ENCODE measurements around the gene SLC47A2. TPM values are rescaled to one million over a fixed set of nuclear protein-coding genes. Genes with fewer than 3 reads are reported as not detected.

Gene SLC47A2
- total RNA-seq, 1 donor from 2014 or later: 0.24 TPM

DNA sequence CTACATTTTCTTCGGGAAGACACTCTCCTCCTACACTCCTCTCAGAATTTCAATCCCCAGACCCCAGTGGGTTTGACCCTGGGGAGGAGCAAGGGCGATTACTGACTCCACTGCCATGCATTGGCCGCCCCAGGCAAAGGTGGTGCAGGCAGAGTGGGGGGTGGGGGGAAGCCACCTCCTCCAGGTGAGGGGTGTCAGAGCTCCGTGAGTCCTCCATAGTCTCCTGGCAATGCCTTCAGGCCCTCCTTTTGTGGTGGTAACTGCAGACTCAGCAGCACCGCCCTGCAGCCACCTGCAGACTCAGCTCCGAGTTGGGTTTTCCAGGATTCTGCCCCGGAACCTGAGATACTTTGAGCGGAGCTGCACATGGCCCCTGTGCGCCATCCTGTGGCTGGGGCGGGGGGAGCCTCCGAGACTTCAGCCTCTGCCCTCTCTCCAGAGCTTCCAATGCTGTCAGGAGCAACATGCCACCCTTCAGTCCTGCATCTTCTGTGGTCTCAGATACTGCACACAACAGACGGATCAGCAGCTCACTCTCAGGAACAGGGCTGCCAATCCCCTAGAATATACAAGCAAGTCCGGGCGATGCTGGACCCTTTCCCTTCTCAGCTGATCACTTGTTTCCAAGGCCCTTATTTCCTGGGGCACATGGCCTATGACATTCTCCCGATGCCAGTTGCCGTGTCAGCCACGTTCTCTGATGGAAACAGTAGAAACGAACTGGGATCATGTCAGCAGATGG is 2.4 kb upstream of the SLC47A2 start:
- Mint-ChIP-seq H3K36me3 (ENCODE audit: unreplicated experiment) (no peaks in the 10 kb centered on the region), H3K27me3 (ENCODE audit: unreplicated experiment) (no peaks in the 10 kb centered on the region), H3K4me1 (ENCODE audit: unreplicated experiment) (peaks cover 21% of the 10 kb centered on the region), H3K4me3 (ENCODE audit: unreplicated experiment) (no peak overlapping the region), H3K27ac (ENCODE audit: unreplicated experiment) (no peak overlapping the region), H3K9me3 (ENCODE audit: unreplicated experiment) (no peaks in the 10 kb centered on the region)
- TF ChIP-seq, protein P1, sequence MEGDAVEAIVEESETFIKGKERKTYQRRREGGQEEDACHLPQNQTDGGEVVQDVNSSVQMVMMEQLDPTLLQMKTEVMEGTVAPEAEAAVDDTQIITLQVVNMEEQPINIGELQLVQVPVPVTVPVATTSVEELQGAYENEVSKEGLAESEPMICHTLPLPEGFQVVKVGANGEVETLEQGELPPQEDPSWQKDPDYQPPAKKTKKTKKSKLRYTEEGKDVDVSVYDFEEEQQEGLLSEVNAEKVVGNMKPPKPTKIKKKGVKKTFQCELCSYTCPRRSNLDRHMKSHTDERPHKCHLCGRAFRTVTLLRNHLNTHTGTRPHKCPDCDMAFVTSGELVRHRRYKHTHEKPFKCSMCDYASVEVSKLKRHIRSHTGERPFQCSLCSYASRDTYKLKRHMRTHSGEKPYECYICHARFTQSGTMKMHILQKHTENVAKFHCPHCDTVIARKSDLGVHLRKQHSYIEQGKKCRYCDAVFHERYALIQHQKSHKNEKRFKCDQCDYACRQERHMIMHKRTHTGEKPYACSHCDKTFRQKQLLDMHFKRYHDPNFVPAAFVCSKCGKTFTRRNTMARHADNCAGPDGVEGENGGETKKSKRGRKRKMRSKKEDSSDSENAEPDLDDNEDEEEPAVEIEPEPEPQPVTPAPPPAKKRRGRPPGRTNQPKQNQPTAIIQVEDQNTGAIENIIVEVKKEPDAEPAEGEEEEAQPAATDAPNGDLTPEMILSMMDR (IDR thresholded peaks at IDR 0.05): peak; percentile 23
- DNase-seq (ENCODE audit: extremely low spot score, unreplicated experiment): no peak

DNA sequence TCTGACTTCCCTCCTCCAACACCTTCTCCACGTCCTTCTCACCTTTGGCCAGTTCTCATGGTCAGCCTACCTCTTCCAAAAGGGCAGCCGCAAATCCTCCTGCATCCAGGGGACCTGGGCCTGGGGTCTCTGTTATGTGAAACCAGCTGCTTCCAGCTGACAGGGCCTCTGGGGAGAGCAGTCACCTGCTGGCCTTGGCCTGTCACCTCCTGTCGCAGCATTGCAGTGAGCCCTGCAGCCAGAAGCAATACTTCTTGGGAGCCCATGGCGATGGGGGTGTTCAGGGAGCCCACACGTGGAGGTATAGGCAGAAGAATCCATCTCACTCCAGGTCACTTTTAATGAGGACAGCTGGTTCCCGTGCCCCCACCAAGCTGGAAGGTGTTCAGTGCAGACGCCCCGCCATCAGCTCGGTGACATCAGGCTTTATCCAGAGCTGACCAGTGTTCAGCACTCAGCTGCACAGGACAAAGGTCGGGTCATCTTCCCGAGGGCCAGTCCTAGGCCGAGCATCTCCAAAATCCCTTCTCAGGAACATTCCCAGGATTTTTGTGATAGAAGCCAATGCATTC is 1.7 kb upstream of the SLC47A2 start:
- Mint-ChIP-seq H3K36me3 (ENCODE audit: unreplicated experiment) (no peaks in the 10 kb centered on the region), H3K4me3 (ENCODE audit: unreplicated experiment) (no peak overlapping the region), H3K9me3 (ENCODE audit: unreplicated experiment) (no peaks in the 10 kb centered on the region), H3K27me3 (ENCODE audit: unreplicated experiment) (no peaks in the 10 kb centered on the region), H3K27ac (ENCODE audit: unreplicated experiment) (no peak overlapping the region), H3K4me1 (ENCODE audit: unreplicated experiment) (peaks cover 19% of the 10 kb centered on the region)
- DNase-seq (ENCODE audit: extremely low spot score, unreplicated experiment): no peak
- TF ChIP-seq, protein P1 (IDR thresholded peaks at IDR 0.05): no peak

DNA sequence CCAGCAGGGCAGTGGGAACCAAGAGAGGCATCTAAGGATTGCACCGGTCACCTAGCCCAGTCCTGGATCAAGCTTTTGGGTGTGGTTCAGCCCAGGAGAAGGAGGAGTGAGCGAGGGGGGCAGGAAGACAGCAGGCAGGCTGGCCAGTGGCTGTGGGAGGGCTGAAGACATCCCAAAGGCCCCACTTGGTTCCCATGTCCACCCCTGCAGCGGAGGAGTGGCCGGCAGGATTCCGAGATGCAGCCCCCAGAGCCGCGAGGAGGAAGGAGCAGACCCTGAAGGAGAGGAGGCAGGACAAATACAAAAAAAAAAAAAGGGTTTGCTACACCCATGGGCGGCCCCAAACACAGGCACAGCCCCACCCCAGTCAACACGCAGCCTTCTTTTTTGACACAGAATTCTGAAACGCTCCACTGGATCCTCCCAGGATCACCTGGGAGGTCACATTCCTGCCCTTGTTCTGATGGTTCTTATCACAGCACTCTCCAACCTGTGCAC is 1.1 kb upstream of the SLC47A2 start:
- Mint-ChIP-seq H3K27me3 (ENCODE audit: unreplicated experiment) (no peaks in the 10 kb centered on the region), H3K4me3 (ENCODE audit: unreplicated experiment) (no peak overlapping the region), H3K27ac (ENCODE audit: unreplicated experiment) (no peak overlapping the region), H3K9me3 (ENCODE audit: unreplicated experiment) (no peaks in the 10 kb centered on the region), H3K36me3 (ENCODE audit: unreplicated experiment) (no peaks in the 10 kb centered on the region), H3K4me1 (ENCODE audit: unreplicated experiment) (peaks cover 19% of the 10 kb centered on the region)
- no peak for DNase-seq (ENCODE audit: extremely low spot score, unreplicated experiment)
- TF ChIP-seq, protein P1 (IDR thresholded peaks at IDR 0.05): no peak

DNA sequence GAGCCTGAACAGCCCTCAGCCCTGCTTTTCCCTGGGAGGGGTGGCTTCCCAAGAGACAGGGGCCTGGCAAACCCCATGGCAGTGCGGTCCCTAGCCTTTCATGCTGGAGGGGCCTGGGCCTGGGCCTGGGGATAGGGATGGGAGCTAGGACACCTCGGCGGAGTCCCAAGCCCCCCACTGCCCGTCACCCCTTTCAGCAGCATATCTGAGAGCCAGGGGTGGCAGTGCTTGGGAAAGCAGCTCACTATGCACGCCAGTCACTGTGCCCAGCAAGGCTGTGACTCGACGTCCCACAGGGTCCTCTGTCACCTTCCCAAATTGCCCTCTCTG is 612 bp upstream of the SLC47A2 start:
- H3K9me3 Mint-ChIP-seq (ENCODE audit: unreplicated experiment): no peaks in the 10 kb centered on the region
- H3K27ac Mint-ChIP-seq (ENCODE audit: unreplicated experiment): no peak overlapping the region
- no peaks in the 10 kb centered on the region for H3K27me3 Mint-ChIP-seq (ENCODE audit: unreplicated experiment)
- H3K4me1 Mint-ChIP-seq (ENCODE audit: unreplicated experiment): peaks cover 19% of the 10 kb centered on the region
- TF ChIP-seq, protein P1 (IDR thresholded peaks at IDR 0.05): no peak
- no peak overlapping the region for H3K4me3 Mint-ChIP-seq (ENCODE audit: unreplicated experiment)
- DNase-seq (ENCODE audit: extremely low spot score, unreplicated experiment): no peak
- H3K36me3 Mint-ChIP-seq (ENCODE audit: unreplicated experiment): no peaks in the 10 kb centered on the region

DNA sequence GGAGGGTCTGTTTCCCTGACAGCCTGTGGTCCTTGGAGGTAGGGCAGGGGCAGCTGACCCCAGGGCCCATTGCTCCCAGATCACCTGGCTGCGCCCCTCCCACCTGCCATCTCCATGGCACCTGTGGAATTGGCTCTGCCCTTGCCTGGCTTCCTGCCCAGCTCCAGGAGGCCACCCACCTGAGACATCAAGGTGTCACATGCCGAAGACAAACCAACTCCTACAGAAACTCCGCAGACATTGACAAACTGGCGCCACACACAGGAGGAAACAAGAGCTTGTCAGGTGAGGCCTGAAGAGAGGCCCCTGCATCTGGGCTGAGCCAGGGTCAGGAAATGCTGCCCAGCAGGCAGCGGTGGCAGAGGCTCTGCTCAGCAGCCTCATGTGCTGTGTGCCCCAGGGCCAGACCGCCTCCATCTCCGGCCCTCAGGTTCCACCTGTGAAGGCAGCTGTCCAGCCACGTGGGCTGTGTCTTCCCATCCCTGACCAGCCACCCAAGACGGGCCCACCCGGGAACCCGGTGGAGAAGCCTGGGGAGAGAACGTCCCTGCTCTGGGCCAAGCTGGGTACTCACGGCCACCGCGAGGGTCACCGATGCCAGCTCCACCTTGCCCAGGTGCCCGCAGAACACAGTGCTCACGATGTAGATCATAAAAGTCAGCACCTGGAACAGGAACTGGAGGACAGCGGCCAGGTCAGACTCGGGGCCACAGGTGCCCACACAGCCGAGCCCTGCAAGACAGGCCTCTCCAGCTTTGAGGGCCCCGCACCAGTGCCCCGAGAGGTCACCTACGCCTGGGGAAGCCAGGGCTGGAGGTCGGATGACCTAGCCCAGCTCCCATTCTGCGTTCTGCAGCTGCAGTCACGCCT is 1.6 kb downstream of the SLC47A2 start:
- Mint-ChIP-seq H3K4me1 (ENCODE audit: unreplicated experiment) (peaks cover 5% of the 10 kb centered on the region), H3K4me3 (ENCODE audit: unreplicated experiment) (no peak overlapping the region), H3K27me3 (ENCODE audit: unreplicated experiment) (no peaks in the 10 kb centered on the region), H3K27ac (ENCODE audit: unreplicated experiment) (no peak overlapping the region), H3K9me3 (ENCODE audit: unreplicated experiment) (no peaks in the 10 kb centered on the region), H3K36me3 (ENCODE audit: unreplicated experiment) (no peaks in the 10 kb centered on the region)
- DNase-seq (ENCODE audit: extremely low spot score, unreplicated experiment): no peak
- TF ChIP-seq, protein P1 (IDR thresholded peaks at IDR 0.05): no peak
